SK-N-SH (cell line): ENCODE data around the gene KCTD4. TPM values are rescaled to one million over a fixed set of nuclear protein-coding genes. Genes with fewer than 3 reads are reported as not detected.

Experiments
- CTCF ChIA-PET: fragments of 300-600, 350-600 bp; formaldehyde crosslinking; extraction: SDS; loops from one replicate; lab custom pipeline; 2021; lab: Yijun Ruan, JAX
- POLR2A ChIA-PET: fragments of 350-600 bp; sonication (Branson Sonifier 250); formaldehyde crosslinking; extraction: SDS; loops from one replicate; lab custom pipeline; 2020; ENCODE audit warnings: antibody characterized with exemption, inconsistent platforms; lab: Yijun Ruan, JAX
- DNase-seq: peaks from one replicate; pipeline ENCODE4 v3.0.0; 2012
- H2AFZ ChIP-seq: fragments of 200-600 bp; sonication (generic); 2 replicates; pipeline ENCODE4 v1.8.1; 2016; ENCODE audit warnings: antibody characterized with exemption, mild to moderate bottlenecking, low read depth
- H3F3A ChIP-seq: fragments of 200-600 bp; sonication (generic); replicated peaks from 2 replicates; pipeline ENCODE3; 2016; ENCODE audit warnings: antibody characterized with exemption, mild to moderate bottlenecking; ENCODE audit not compliant: insufficient read depth
- H3K27ac ChIP-seq, 2 experiments: fragments of 200-500 bp in 1 of 2; fragments of 200-600 bp in 1 of 2; sonication (Bioruptor generic) in 1 of 2; sonication (generic), shearing (Covaris generic) in 1 of 2; 2 replicates each; pipeline versions ENCODE4 v1.5.1 to v1.6.1; 2014 to 2016; ENCODE audit warnings: low read depth in 2 of 2, inconsistent platforms in 1 of 2, low read length in 1 of 2, mild to moderate bottlenecking in 1 of 2, mixed read lengths in 1 of 2
- H3K27me3 ChIP-seq: fragments of 200-600 bp; sonication (generic), shearing (Covaris generic); 2 replicates; pipeline ENCODE4 v1.6.1; 2016; ENCODE audit warnings: mixed run types; ENCODE audit not compliant: insufficient read depth
- H3K36me3 ChIP-seq, 2 experiments: fragments of 200-500 bp in 1 of 2; fragments of 200-600 bp in 1 of 2; sonication (Bioruptor generic) in 1 of 2; sonication (generic) in 1 of 2; replicated peaks in 1 of 2; 2 replicates each; pipeline versions ENCODE3 to v1.5.1; 2014 to 2016; ENCODE audit warnings: low read length in 1 of 2, mild to moderate bottlenecking in 1 of 2; ENCODE audit not compliant: insufficient read depth in 2 of 2, control insufficient read depth in 1 of 2
- H3K4me1 ChIP-seq, 2 experiments: fragments of 200-500 bp in 1 of 2; fragments of 200-600 bp in 1 of 2; sonication (Bioruptor generic) in 1 of 2; sonication (generic), shearing (Covaris generic) in 1 of 2; 2 replicates each; pipeline versions ENCODE4 v1.5.1 to v1.6.1; 2014 to 2016; ENCODE audit warnings: low read depth in 1 of 2, low read length in 1 of 2, mixed run types in 1 of 2; ENCODE audit not compliant: insufficient read depth in 2 of 2, control insufficient read depth in 1 of 2
- H3K4me2 ChIP-seq: fragments of 200-600 bp; sonication (generic), shearing (Covaris generic); 2 replicates; pipeline ENCODE4 v1.6.1; 2017; ENCODE audit warnings: mixed run types
- H3K4me3 ChIP-seq, 2 experiments: fragments of 200-500 bp in 1 of 2; fragments of 200-600 bp in 1 of 2; sonication (Bioruptor generic) in 1 of 2; sonication (generic), shearing (Covaris generic) in 1 of 2; 2 replicates each; pipeline versions ENCODE4 v1.5.1 to v1.8.1; 2014 to 2016; ENCODE audit warnings: low read depth in 2 of 2, inconsistent platforms in 1 of 2, low read length in 1 of 2, mild to moderate bottlenecking in 1 of 2, mixed read lengths in 1 of 2, moderate library complexity in 1 of 2
- H3K79me2 ChIP-seq: fragments of 200-600 bp; sonication (generic); 2 replicates; pipeline ENCODE4 v1.8.1; 2017; ENCODE audit warnings: mild to moderate bottlenecking; ENCODE audit not compliant: insufficient read depth
- H3K9ac ChIP-seq: fragments of 200-600 bp; sonication (generic); 2 replicates; pipeline ENCODE4 v1.6.1; 2017; ENCODE audit warnings: mixed run types
- H3K9me2 ChIP-seq: fragments of 200-600 bp; sonication (generic); 2 replicates; pipeline ENCODE4 v1.6.1; 2017; ENCODE audit warnings: mixed run types
- H3K9me3 ChIP-seq: fragments of 200-600 bp; sonication (generic); 2 replicates; pipeline ENCODE4 v1.6.1; 2017; ENCODE audit warnings: mixed run types, mild to moderate bottlenecking, moderate library complexity
- H4K20me1 ChIP-seq: fragments of 200-600 bp; sonication (generic); 2 replicates; pipeline ENCODE4 v1.6.1; 2017; ENCODE audit warnings: mild to moderate bottlenecking, mixed run types; ENCODE audit not compliant: insufficient read depth
- EP300 ChIP-seq, 2 experiments: IDR thresholded peaks; 2 replicates each; pipeline versions ENCODE4 v1.4.0 to v1.6.1; 2012; ENCODE audit warnings: borderline replicate concordance in 1 of 2, low read depth in 1 of 2, low read length in 1 of 2
- EZH2phosphoT487 ChIP-seq: fragments of 200-600 bp; sonication (generic); IDR thresholded peaks from 2 replicates; pipeline ENCODE4 v1.6.1; 2017; ENCODE audit warnings: low read depth, mixed run types, mild to moderate bottlenecking, antibody characterized with exemption, moderate library complexity, borderline replicate concordance
- FOSL2 ChIP-seq: IDR thresholded peaks from 2 replicates; pipeline ENCODE4 v1.4.0; 2012; ENCODE audit warnings: low read depth, mild to moderate bottlenecking, moderate library complexity, borderline replicate concordance
- GABPA ChIP-seq: IDR thresholded peaks from 2 replicates; pipeline ENCODE4 v1.4.0; 2012; ENCODE audit warnings: low read depth, mild to moderate bottlenecking
- GATA2 ChIP-seq: sonication (generic); formaldehyde crosslinking; IDR thresholded peaks from 2 replicates; pipeline ENCODE4 v1.5.0; 2020; ENCODE audit warnings: mild to moderate bottlenecking, missing genetic modification reagents
- JUND ChIP-seq: IDR thresholded peaks from 2 replicates; pipeline ENCODE4 v1.4.0; 2012
- NFIC ChIP-seq: IDR thresholded peaks from 2 replicates; pipeline ENCODE4 v1.4.0; 2012; ENCODE audit warnings: borderline replicate concordance
- POLR2AphosphoS5 ChIP-seq: IDR thresholded peaks from 2 replicates; pipeline ENCODE4 v1.6.1; 2012; ENCODE audit warnings: low read depth, low read length
- RFX5 ChIP-seq: IDR thresholded peaks from 2 replicates; pipeline ENCODE4 v1.6.1; 2012; ENCODE audit warnings: mild to moderate bottlenecking, improper control_type of control experiment, low read length
- RXRA ChIP-seq: IDR thresholded peaks from 2 replicates; pipeline ENCODE4 v1.4.0; 2012; ENCODE audit warnings: low read depth, mild to moderate bottlenecking, borderline replicate concordance
- SMC3 ChIP-seq: IDR thresholded peaks from 2 replicates; pipeline ENCODE4 v1.6.1; 2012; ENCODE audit warnings: low read depth, low read length, improper control_type of control experiment
- TCF12 ChIP-seq: IDR thresholded peaks from 2 replicates; pipeline ENCODE4 v1.4.0; 2012
- TEAD4 ChIP-seq: IDR thresholded peaks from 2 replicates; pipeline ENCODE4 v1.4.0; 2012; ENCODE audit warnings: mild to moderate bottlenecking, borderline replicate concordance; ENCODE audit not compliant: insufficient read depth
- WGBS: methylation state at CpG from one replicate; pipeline ENCODE4 v1.1.6; 2017; ENCODE audit warnings: low lambda C conversion rate; 5-methylcytosine and 5-hydroxymethylcytosine counted together
- polyA plus RNA-seq, 3 experiments: library from polyadenylated mRNA; depleted of rRNA; stranded (reverse); fragments of >200 nt; gene quantifications; 2 replicates each; pipeline ENCODE4 v1.2.3, GENCODE V29; 2012
- TF ChIP-seq, protein P1 (sequence below): IDR thresholded peaks from 2 replicates; pipeline ENCODE4 v1.4.0; 2012; ENCODE audit warnings: low read depth, borderline replicate concordance
- TF ChIP-seq, protein P2 (sequence below): IDR thresholded peaks from 2 replicates; pipeline ENCODE4 v1.4.0; 2012; ENCODE audit warnings: low read depth
- TF ChIP-seq, protein P3 (sequence below): IDR thresholded peaks from 2 replicates; pipeline ENCODE4 v1.4.0; 2012; ENCODE audit warnings: low read depth, borderline replicate concordance
- TF ChIP-seq, protein P4 (sequence below): IDR thresholded peaks from 2 replicates; pipeline ENCODE4; 2012

The KCTD4 gene
- polyA plus RNA-seq, 1 of the 3 experiments (the other 2 are of a cell fraction): 0.56 TPM

DNA sequence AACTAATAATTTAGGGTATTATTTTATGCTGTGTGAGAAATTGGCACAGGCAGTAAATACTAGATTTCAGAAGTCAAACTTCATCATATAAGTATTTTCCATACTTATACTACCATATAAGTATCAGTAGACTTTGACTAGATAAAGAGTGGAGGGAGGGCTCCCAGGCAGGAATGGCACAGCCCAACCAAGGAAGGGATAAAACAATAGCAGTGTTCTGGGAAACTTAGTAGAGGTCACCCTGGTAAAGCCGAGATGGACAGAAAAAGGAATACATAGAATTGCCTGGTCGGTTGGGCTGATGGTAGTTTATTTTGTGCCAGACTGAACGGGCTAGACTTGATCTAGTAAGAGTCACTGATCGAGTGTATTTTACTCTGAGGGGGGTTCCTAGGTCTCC lies 19.6 kb upstream of the KCTD4 start (continued):
- TF ChIP-seq JUND (no peak), RXRA (no peak), RFX5 (no peak), SMC3 (no peak), GABPA (no peak), FOSL2 (no peak)

DNA sequence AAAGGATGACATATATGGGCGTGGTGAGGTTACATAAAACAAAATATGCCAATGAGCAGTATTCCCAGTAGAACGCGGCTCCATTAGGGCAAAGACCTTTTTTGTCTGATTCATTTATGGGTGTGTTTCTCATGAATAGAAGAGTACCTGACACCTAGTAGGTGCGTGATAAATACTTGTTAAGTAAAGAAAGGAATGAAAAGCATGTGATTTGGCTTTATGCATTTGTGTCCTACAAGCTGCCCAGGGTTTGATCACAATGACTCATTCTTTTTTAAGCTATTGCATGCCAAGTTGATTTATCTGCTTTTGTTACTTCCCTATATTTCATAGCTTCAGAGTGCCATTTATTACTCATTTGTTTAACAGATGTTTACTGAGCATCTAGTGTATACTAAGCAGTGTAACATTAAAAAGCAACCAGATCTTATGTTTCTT lies 19.1 kb upstream of the KCTD4 start:
- Histone ChIP-seq H3F3A (peaks cover 23% of the 10 kb centered on the region), H2AFZ (no peak overlapping the region), H3K9ac (no peak overlapping the region), H3K4me1 (peaks cover 3 to 30% of the 10 kb centered on the region in 2 experiments; a peak in 3 of 4 replicates), H3K4me3 (no peak overlapping the region), H3K36me3 (no peaks in the 10 kb centered on the region), H3K4me2 (no peak overlapping the region), H3K27me3 (no peaks in the 10 kb centered on the region)
- ChIA-PET CTCF (no interaction called here), POLR2A (no interaction called here)
- no peak for DNase-seq
- TF ChIP-seq TCF12 (peak; percentile 88), EP300 (IDR thresholded peaks at IDR 0.05; ENCODE audit: borderline replicate concordance in 1 of 2, low read depth in 1 of 2, low read length in 1 of 2) (peak in 1 of 2 experiments; percentile 57; a peak in 1 of 4 replicates), NFIC (peak; percentile 48; the same call in 1 of the 2 replicates), GATA2 (CRISPR knock-in tag) (no peak), EZH2phosphoT487 (no peak), JUND (peak; percentile 85), POLR2AphosphoS5 (peak; percentile 43; the same call in 1 of the 2 replicates), TEAD4 (peak; percentile 40; the same call in 1 of the 2 replicates), FOSL2 (peak; percentile 77; the same call in 1 of the 2 replicates), SMC3 (no peak)
- TF ChIP-seq, protein P1, sequence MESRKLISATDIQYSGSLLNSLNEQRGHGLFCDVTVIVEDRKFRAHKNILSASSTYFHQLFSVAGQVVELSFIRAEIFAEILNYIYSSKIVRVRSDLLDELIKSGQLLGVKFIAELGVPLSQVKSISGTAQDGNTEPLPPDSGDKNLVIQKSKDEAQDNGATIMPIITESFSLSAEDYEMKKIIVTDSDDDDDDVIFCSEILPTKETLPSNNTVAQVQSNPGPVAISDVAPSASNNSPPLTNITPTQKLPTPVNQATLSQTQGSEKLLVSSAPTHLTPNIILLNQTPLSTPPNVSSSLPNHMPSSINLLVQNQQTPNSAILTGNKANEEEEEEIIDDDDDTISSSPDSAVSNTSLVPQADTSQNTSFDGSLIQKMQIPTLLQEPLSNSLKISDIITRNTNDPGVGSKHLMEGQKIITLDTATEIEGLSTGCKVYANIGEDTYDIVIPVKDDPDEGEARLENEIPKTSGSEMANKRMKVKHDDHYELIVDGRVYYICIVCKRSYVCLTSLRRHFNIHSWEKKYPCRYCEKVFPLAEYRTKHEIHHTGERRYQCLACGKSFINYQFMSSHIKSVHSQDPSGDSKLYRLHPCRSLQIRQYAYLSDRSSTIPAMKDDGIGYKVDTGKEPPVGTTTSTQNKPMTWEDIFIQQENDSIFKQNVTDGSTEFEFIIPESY: no peak
- TF ChIP-seq, protein P2, sequence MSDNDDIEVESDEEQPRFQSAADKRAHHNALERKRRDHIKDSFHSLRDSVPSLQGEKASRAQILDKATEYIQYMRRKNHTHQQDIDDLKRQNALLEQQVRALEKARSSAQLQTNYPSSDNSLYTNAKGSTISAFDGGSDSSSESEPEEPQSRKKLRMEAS: 0 out of 2 replicates have a peak, but pooled peaks have one; percentile 44
- TF ChIP-seq, protein P3, sequence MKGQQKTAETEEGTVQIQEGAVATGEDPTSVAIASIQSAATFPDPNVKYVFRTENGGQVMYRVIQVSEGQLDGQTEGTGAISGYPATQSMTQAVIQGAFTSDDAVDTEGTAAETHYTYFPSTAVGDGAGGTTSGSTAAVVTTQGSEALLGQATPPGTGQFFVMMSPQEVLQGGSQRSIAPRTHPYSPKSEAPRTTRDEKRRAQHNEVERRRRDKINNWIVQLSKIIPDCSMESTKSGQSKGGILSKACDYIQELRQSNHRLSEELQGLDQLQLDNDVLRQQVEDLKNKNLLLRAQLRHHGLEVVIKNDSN: no peak
- TF ChIP-seq, protein P4, sequence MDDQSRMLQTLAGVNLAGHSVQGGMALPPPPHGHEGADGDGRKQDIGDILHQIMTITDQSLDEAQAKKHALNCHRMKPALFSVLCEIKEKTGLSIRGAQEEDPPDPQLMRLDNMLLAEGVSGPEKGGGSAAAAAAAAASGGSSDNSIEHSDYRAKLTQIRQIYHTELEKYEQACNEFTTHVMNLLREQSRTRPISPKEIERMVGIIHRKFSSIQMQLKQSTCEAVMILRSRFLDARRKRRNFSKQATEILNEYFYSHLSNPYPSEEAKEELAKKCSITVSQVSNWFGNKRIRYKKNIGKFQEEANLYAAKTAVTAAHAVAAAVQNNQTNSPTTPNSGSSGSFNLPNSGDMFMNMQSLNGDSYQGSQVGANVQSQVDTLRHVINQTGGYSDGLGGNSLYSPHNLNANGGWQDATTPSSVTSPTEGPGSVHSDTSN: peak; percentile 93
- TF ChIP-seq, all 33 proteins: peak for 9
- Histone ChIP-seq H3K79me2 (peaks cover 15% of the 10 kb centered on the region; the same call in 1 of the 2 replicates), H4K20me1 (no peaks in the 10 kb centered on the region), H3K9me3 (no peaks in the 10 kb centered on the region), H3K27ac (peak overlapping the region; percentile 29 to 38; a peak in 3 of 4 replicates), H3K9me2 (no peaks in the 10 kb centered on the region)
- 61% methylated on average over 4 of the region's 4 CpGs for WGBS
